NCI-H2227 (cell line): ENCODE results near the gene ZFP28.

Source experiments
- DNase-seq: peaks from one replicate; lab custom pipeline; 2025; ENCODE audit not compliant: unreplicated experiment; lab: John Stamatoyannopoulos, UW

Gene ZFP28

GRCh38 chr19:56595548-56595899, 56.8 kb downstream of the ZFP28 start:
- DNase-seq: no peak

GRCh38 chr19:56596676-56597075, 57.9 kb downstream of the ZFP28 start:
- no peak for DNase-seq

GRCh38 chr19:56597696-56598095, 58.9 kb downstream of the ZFP28 start:
- DNase-seq: no peak

GRCh38 chr19:56601375-56601774, 62.6 kb downstream of the ZFP28 start:
- no peak for DNase-seq

GRCh38 chr19:56603829-56604228, 65.1 kb downstream of the ZFP28 start:
- no peak for DNase-seq
